CD4-positive, alpha-beta T cell (primary cell): ENCODE results near the gene SLC44A1. TPM values are rescaled to one million over a fixed set of nuclear protein-coding genes. Genes with fewer than 3 reads are reported as not detected.

Source experiments
- ATAC-seq: fragments of 200-7000 bp; cut with Tn5 transposase; one replicate; pipeline ENCODE4 v1.10.0; 2022; ENCODE audit warnings: mild to moderate bottlenecking; ENCODE audit not compliant: poor library complexity
- CTCF ChIA-PET: fragments of 350-600 bp; sonication (Branson Sonifier 250); formaldehyde crosslinking; loops from one replicate; lab custom pipeline; 2021; ENCODE audit warnings: antibody characterized with exemption, inconsistent platforms; lab: Charles Lee
- POLR2A ChIA-PET: fragments of 350-600 bp; sonication (Branson Sonifier 250); formaldehyde crosslinking; loops from one replicate; lab custom pipeline; 2021; ENCODE audit warnings: antibody characterized with exemption, inconsistent platforms; lab: Charles Lee
- DNase-seq, 14 experiments: peaks; one replicate each; pipeline ENCODE4 v3.0.0-alpha.2; 2013 to 2020; ENCODE audit warnings: mixed read lengths in 2 of 14
- H3K27ac ChIP-seq, 2 donors: one replicate each; pipeline versions ENCODE4 v1.5.1 to v1.7.0; 2013; ENCODE audit warnings: low read length in 2 of 2, low read depth in 1 of 2, mild to moderate bottlenecking in 1 of 2
- H3K27me3 ChIP-seq, 2 experiments: 1 replicate in 1 of 2; 2 replicates in 1 of 2; pipeline versions ENCODE4 v1.6.1 to v1.7.0; 2013; ENCODE audit warnings: low read length in 2 of 2, control low read depth in 1 of 2, mild to moderate bottlenecking in 1 of 2, moderate library complexity in 1 of 2; ENCODE audit not compliant: insufficient read depth in 2 of 2, control insufficient read depth in 1 of 2
- H3K36me3 ChIP-seq: one replicate; pipeline ENCODE4 v1.6.1; 2013; ENCODE audit warnings: low read length, control low read depth; ENCODE audit not compliant: insufficient read depth
- H3K4me1 ChIP-seq: one replicate; pipeline ENCODE4 v1.6.1; 2013; ENCODE audit warnings: low read length, control low read depth; ENCODE audit not compliant: insufficient read depth
- H3K4me3 ChIP-seq: one replicate; pipeline ENCODE4 v1.5.1; 2013; ENCODE audit warnings: mild to moderate bottlenecking, low read length, moderate library complexity
- H3K9me3 ChIP-seq, 2 experiments: 1 replicate in 1 of 2; 2 replicates in 1 of 2; pipeline versions ENCODE4 v1.6.1 to v1.7.0; 2013; ENCODE audit warnings: low read length in 2 of 2, mild to moderate bottlenecking in 2 of 2, control low read depth in 1 of 2, moderate library complexity in 1 of 2; ENCODE audit not compliant: control insufficient read depth in 1 of 2, insufficient read depth in 1 of 2
- H3K27ac Mint-ChIP-seq: one replicate; pipeline ENCODE4 v1.8.0; 2020; ENCODE audit warnings: mixed read lengths
- H3K27me3 Mint-ChIP-seq: one replicate; pipeline ENCODE4 v1.8.0; 2021; ENCODE audit warnings: mixed read lengths
- H3K36me3 Mint-ChIP-seq: one replicate; pipeline ENCODE4 v1.8.0; 2021; ENCODE audit warnings: low read depth, mixed read lengths
- H3K4me1 Mint-ChIP-seq: one replicate; pipeline ENCODE4 v1.8.0; 2021; ENCODE audit warnings: low read depth, mixed read lengths
- H3K4me3 Mint-ChIP-seq: one replicate; pipeline ENCODE4 v1.8.0; 2020; ENCODE audit warnings: mild to moderate bottlenecking, mixed read lengths
- H3K9me3 Mint-ChIP-seq: one replicate; pipeline ENCODE4 v1.8.0; 2020; ENCODE audit warnings: mixed read lengths
- intact Hi-C, 2 experiments: fragments of 100-400 bp; cut with DNase I in 1 of 2; cut with micrococcal nuclease in 1 of 2; formaldehyde crosslinking; loops; one replicate each; pipeline versions ENCODE4 v1.15.1 to v1.9.0; 2023 to 2025; cut with DNase I, micrococcal nuclease
- total RNA-seq, 174 experiments: library from RNA in 2 of 174; stranded (reverse) in 2 of 174; gene quantifications; one replicate each; pipeline ENCODE4 v1.2.3 and lab custom pipeline; 2021 to 2026
- TF ChIP-seq, protein P1 (sequence below): fragments of 200-600 bp; IDR thresholded peaks from one replicate; pipeline ENCODE4 v1.8.0; 2022; ENCODE audit warnings: antibody characterized with exemption, mild to moderate bottlenecking

The SLC44A1 gene
- total RNA-seq, 2 experiments from 2014 or later = 5.1 to 5.9 TPM

- H3K4me3 Mint-ChIP-seq = no peak overlapping the region
Observed at GRCh38 chr9:105282870-105283621, 38.6 kb downstream of the SLC44A1 start.

DNA sequence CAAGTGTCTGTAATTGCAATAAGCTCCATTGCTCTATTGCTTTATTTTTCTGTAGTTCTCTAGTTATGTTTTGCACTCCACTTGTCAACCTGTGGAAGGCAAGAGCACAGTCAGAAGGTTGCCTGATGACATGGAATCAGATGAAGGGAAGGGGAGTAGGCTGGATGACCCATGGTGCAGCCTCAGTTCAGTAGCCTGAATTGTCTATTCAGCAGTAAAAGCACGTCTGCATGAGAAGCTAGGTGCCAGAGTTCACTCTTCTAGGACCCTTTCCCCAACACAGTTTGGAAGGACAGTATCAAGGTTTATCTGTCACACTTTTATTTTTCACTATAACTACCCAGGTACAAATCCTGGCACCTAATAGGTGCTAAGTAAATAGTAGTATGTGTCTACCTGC lies 39.3 kb downstream of the SLC44A1 start:
- Mint-ChIP-seq H3K36me3 (no peaks in the 10 kb centered on the region), H3K4me3 (no peak overlapping the region), H3K27me3 (no peaks in the 10 kb centered on the region), H3K27ac (no peak overlapping the region), H3K9me3 (no peaks in the 10 kb centered on the region), H3K4me1 (peaks cover 22% of the 10 kb centered on the region)
- DNase-seq (no peak), ATAC-seq (no peak)
- TF ChIP-seq, protein P1, sequence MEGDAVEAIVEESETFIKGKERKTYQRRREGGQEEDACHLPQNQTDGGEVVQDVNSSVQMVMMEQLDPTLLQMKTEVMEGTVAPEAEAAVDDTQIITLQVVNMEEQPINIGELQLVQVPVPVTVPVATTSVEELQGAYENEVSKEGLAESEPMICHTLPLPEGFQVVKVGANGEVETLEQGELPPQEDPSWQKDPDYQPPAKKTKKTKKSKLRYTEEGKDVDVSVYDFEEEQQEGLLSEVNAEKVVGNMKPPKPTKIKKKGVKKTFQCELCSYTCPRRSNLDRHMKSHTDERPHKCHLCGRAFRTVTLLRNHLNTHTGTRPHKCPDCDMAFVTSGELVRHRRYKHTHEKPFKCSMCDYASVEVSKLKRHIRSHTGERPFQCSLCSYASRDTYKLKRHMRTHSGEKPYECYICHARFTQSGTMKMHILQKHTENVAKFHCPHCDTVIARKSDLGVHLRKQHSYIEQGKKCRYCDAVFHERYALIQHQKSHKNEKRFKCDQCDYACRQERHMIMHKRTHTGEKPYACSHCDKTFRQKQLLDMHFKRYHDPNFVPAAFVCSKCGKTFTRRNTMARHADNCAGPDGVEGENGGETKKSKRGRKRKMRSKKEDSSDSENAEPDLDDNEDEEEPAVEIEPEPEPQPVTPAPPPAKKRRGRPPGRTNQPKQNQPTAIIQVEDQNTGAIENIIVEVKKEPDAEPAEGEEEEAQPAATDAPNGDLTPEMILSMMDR = no peak
- Histone ChIP-seq H3K4me3 (no peak overlapping the region), H3K36me3 (no peaks in the 10 kb centered on the region), H3K27ac (no peak overlapping the region), H3K27me3 (no peaks in the 10 kb centered on the region), H3K4me1 (no peaks in the 10 kb centered on the region), H3K9me3 (no peaks in the 10 kb centered on the region)
- ChIA-PET CTCF (interaction anchor here (1.0 kb wide), 1 partner anchor 19 kb away, joined by 3 read pairs; no protein-coding TSS in a partner anchor), POLR2A (interaction anchor here (1.3 kb wide), 1 partner anchor 40 kb away, joined by 6 read pairs; the partner anchor contains the start of gene SLC44A1)
- intact Hi-C loops = no loop called here

More at GRCh38 chr9:105282870-105283621, 38.6 kb downstream of the SLC44A1 start:
- H3K4me3 ChIP-seq = no peak overlapping the region
- Mint-ChIP-seq H3K9me3 (no peaks in the 10 kb centered on the region), H3K27ac (no peak overlapping the region), H3K27me3 (no peaks in the 10 kb centered on the region), H3K36me3 (no peaks in the 10 kb centered on the region), H3K4me1 (peaks cover 22% of the 10 kb centered on the region)
- TF ChIP-seq, protein P1 = no peak
- ChIA-PET POLR2A (no interaction called here), CTCF (interaction anchor here (1.0 kb wide), 1 partner anchor 20 kb away, joined by 3 read pairs; no protein-coding TSS in a partner anchor)
- no peak overlapping the region for H3K27ac ChIP-seq
- DNase-seq (no peak), ATAC-seq (no peak)
- H3K4me1 ChIP-seq = no peaks in the 10 kb centered on the region
- intact Hi-C loops = no loop called here
- H3K27me3 ChIP-seq = no peaks in the 10 kb centered on the region
- no peaks in the 10 kb centered on the region for H3K36me3 ChIP-seq
- H3K9me3 ChIP-seq = no peaks in the 10 kb centered on the region

DNA sequence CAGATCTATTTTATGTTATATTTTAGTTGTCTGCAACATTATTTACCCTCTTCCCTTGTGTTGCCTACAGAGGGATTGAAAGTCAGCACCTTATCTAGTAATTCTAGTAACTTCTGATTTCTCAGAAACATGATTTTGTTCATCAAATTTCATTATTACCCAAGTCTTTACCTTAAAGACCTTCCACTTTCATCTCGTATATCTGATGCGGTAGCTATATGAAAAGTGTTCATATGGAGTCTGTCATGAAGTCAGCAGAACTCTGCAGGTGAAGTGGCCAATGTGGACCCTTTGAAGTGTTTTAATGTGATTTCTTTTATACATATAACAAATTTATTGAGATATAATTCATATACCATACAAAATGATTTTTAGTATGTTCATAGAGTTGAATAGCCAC lies 40.0 kb downstream of the SLC44A1 start:
- TF ChIP-seq, protein P1 = no peak
- ChIA-PET POLR2A (interaction anchor here (1.3 kb wide), 1 partner anchor 40 kb away, joined by 6 read pairs; the partner anchor contains the start of gene SLC44A1), CTCF (no interaction called here)
- Mint-ChIP-seq H3K4me1 (peaks cover 22% of the 10 kb centered on the region), H3K9me3 (no peaks in the 10 kb centered on the region), H3K27me3 (no peaks in the 10 kb centered on the region), H3K27ac (no peak overlapping the region), H3K4me3 (no peak overlapping the region), H3K36me3 (no peaks in the 10 kb centered on the region)
- Histone ChIP-seq H3K27me3 (no peaks in the 10 kb centered on the region), H3K4me1 (no peaks in the 10 kb centered on the region), H3K27ac (no peak overlapping the region), H3K9me3 (no peaks in the 10 kb centered on the region), H3K4me3 (no peak overlapping the region), H3K36me3 (no peaks in the 10 kb centered on the region)
- intact Hi-C loops = no loop called here
- ATAC-seq (no peak), DNase-seq (no peak)
